ENCODE results near the gene JADE1.

The JADE1 gene

DNA sequence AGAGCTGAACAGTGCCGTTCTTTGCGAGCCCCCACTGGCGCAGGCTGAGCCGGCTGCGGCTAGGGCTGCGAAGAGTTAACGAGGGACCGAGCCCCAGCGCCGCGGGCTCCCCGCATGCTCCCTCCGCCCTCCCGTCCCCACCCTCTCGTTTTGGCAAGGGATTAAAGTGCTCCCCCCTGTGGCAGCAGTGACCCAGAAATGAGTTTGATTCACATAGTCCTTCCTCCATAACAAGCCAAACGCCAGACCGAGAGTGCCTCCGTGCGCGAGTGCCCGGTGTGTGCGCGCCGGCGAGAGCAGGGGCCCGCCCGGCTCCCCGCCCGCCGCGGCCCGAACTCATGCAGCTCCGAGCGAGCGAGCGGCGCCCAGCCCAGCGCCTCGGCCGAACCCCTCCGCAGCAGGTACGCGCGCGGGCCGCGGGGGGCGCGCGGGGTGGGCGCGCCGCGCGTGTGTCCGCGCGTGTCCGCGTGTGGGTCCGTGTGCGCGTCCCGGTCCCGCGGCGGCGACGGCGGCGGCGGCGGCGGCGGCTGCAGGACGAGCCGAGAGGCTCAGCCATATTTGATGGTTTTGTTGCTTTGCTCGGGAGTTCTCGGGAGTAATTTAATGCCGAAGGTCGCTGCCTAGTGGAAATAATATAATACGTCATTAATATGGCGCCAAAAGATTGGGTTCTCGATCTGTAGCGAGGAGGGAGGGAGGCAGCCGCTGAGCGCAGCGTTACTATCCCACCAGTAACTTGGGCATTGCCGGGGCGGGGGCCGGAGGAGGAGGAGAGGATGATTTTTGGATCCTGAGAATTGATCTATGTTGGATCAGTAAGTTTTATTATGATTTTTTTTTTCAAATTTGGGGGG is at the start of gene JADE1:
Gene JADE1, plus strand, starts transcription at position 224 of the 854 bp plus-strand sequence. CDS start 22,059 bp downstream, outside the sequence.
- DNase-seq: peak; percentile 92

- no peak for DNase-seq
Measured at GRCh38 chr4:128766781-128767180, 42.7 kb upstream of the JADE1 start.

- DNase-seq: no peak
Measured at GRCh38 chr4:128768373-128768996, 41.0 kb upstream of the JADE1 start.

DNA sequence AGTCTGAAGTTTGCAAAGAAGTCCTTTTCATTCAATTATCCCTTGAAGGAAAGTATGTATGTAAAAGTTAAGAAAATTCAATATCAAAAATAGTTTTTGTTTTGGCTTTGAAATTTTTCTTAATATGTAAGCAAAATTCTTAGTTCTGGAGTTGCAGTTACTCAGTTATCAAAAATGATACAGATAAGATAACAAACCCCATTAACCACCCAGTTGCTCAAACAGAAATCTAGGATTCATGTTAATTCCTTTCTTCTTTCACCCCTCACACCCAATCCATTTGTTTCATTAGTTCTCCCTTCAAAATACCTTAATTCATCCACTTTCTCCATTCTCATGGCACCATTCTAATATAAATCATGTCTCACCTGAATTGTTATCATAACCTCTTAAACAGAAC is 40.5 kb upstream of the JADE1 start:
- no peak for DNase-seq

- DNase-seq: no peak
Measured at GRCh38 chr4:128770807-128771206, 38.7 kb upstream of the JADE1 start.

- DNase-seq: no peak
Measured at GRCh38 chr4:128775477-128775876, 34.0 kb upstream of the JADE1 start.

DNA sequence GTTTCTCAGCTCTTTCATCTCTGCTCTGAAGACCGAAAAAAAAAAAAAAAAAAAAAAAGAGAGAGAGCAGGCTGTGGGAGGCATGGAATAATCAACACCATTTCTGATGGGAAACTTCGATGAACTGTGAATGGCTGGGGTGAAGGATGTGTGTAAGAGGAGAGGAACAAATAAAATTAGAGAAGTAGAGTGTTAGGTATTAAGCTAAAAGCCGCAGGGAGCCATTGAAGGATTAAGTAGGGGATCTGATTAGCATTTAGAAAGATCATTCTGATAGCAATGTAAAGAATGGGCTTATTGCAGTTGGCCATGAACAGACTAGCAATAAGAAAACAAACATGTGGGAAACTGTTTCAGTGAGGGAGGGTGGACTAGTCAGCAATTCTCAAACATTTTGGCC is 33.6 kb upstream of the JADE1 start:
- no peak for DNase-seq

DNA sequence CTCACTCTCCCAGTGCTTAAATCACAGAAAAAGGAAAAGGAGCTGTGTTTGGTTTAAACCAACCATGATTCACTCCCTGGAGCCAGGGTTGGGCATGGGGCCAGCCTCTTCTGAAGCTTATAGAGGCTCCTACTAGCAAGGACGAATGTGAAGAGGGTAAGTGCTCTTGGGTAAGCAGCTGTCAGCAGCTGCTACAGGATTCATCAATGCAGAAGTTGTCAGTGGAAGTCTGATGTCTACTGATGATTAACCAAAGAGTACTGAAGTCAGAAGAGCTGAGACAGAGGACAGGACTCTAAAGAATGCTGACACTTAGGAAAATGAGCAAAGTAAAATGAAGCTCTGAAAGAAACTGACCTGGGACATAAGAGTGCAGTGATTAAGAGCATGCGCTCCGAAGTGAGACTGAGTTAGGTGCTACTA is 32.7 kb upstream of the JADE1 start:
- DNase-seq: no peak

DNA sequence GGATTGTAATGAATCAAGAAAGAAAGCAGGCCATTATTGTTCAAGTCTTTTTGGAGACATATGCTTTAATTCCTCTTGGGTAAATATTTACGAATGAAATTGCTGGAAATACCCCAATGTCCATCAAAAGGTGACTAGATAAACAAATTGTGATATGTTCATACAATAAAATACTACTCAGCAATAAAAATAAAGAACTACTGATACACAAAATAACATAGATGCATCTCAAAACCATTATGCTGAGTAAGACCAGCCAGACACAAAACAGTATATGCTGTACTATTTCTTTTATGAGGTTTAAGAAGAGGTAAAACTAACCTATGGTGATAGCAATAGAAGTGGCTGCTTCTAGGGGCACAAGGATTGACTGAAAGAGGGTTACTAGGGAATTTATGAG is 28.8 kb upstream of the JADE1 start:
- DNase-seq: no peak

GRCh38 chr4:128782076-128782715 is 27.3 kb upstream of the JADE1 start:
- peak; percentile 65 for DNase-seq

DNA sequence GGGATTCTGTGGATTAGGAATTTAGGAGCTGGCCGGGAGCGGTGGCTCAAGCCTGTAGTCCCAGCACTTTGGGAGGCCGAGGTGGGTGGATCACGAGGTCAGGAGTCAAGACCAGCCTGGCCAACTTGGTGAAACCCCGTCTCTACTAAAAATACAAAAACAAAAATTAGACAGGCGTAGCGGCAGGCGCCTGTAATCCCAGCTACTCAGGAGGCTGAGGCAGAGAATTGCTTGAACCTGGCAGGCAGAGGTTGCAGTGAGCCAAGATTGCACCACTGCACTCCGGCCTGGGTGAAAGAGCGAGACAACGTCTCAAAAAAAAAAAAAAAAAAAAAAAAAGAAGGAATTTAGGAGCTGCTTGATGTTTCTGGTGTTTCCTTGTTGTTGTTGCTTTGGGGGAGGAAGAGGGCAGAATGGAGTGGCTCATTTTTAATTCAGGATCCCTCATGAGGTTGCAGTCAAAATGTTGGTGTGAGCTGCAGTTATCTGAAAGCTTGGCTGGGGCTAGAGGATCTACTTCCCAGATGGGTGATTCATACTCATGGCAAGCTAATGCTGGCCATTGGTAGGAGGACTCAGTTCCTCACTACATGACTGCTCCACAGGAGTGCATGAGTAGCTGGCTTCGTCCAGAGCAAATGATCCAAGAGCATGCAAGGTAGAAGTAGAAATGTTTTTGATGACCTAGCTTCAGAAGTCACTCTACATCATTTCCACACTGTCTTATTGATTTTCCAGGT is 26.5 kb upstream of the JADE1 start:
- no peak for DNase-seq

GRCh38 chr4:128787509-128788311 is 21.8 kb upstream of the JADE1 start:
- no peak for DNase-seq

DNA sequence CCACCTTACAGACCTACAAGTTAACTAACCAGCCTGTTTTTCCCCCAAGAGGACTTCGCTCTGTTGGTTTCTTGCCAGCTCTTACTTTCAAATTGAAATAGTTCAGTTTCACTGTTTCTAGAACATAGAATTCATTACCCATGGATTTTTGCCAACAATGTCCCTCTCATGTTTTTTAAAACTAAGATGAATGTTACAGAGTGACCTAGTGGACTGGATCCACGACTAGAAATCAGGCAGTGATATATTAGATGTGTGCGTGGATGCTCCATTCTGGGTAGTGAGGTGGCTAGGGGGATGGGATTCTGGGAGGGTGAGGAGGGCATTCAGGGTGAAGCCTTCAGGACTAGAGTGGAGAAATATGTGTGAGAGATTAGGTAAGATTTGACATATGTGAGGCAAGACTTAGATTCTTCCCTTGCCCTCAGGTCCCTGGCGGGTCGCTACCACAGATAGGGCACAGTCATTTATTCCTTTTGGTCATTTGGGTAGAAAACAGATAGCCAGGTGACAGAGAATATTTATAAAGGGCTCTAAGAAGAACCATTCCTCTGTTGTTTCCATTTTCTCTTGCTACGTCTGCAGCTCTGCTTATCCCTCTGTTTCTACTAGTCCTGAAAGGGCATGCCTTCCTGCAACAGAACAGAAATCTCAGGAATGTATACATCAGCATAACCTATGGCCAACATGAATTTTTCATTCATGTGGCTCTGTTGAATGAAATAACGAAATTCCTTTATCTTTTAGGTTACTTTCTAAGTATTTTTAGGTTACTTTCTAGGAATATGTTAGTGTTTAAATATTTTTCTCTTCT is 15.4 kb upstream of the JADE1 start:
- no peak for DNase-seq

GRCh38 chr4:128796934-128797333 is 12.6 kb upstream of the JADE1 start:
- DNase-seq: no peak

GRCh38 chr4:128800284-128800683 is 9.2 kb upstream of the JADE1 start:
- DNase-seq: no peak

DNA sequence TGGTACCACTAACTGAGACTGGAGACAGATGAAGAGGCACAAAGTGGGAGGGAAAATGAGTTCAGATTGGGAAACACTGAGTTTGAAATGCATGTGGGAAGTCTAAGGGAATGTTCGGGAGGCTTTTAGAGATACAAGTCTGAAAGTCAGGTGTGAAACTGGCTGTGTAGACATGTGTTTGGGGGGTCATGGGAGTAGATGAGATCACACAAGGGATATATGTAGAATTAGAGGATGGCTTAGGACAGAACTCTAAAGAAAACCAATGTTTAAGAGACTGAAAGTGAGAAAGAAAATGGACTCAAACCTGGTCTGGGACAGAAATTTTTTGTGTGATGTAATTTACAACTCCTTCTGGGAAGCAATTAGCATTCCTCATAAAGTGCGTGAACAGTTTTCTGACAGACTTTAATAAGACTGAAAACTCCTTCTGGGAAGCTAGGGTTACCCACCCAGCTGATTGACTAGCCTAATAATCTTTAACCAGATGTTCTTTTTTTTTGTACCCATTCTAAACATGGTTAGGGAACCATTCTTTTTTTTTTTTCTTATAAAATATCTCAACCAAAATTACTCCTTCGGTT is 8.7 kb upstream of the JADE1 start:
- no peak for DNase-seq

- DNase-seq: no peak
Measured at GRCh38 chr4:128802680-128803628, 6.5 kb upstream of the JADE1 start.

DNA sequence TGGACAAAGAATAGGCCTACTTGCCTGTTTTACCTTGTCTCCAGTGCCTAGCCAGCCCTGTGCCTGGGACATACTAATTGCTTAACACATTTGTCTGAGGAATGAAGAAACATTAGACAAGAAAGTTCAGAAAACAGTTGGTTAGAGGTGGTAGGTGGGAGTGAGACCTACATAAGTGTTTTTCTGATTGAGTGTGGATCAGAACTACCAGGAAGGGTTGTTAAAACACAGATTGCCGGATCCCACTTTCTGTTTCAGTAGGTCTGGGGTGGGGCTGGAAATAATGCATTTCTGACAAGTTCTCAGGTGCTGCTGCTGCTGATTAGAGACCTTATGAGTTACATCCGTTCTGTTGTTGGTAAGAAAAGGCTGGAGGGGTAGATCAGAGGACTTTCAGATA is 5.7 kb upstream of the JADE1 start:
- peak; percentile 19 for DNase-seq

GRCh38 chr4:128810331-128810870 is 901 bp downstream of the JADE1 start:
- peak; percentile 20 for DNase-seq

Data from activated naive CD4-positive, alpha-beta T cell treated with Interleukin-2 at 50 U/mL for 16 hours (primary cell).